HCT116 (cell line): ENCODE results near the gene PANK4. TPM values are rescaled to one million over a fixed set of nuclear protein-coding genes. Genes with fewer than 3 reads are reported as not detected.

Experiments
- ATAC-seq: fragments of 200-7000 bp; cut with Tn5 transposase; 2 replicates; pipeline ENCODE4 v1.9.1; 2020; ENCODE audit warnings: mild to moderate bottlenecking, moderate library complexity
- BruUV-seq: library from RNA; stranded (reverse); fragments of 400-500 nt; replicated peaks from 2 replicates; lab custom pipeline; 2021; lab: Mats Ljungman, UMichigan
- CTCF ChIA-PET: fragments of 300-600 bp; sonication (Branson Sonifier 250); formaldehyde crosslinking; loops from one replicate; lab custom pipeline; 2021; ENCODE audit warnings: antibody characterized with exemption; lab: Charles Lee
- POLR2A ChIA-PET: fragments of 300-600, 350-600 bp; sonication (Branson Sonifier 250); formaldehyde crosslinking; loops from one replicate; lab custom pipeline; 2021; ENCODE audit warnings: antibody characterized with exemption; lab: Charles Lee
- RAD21 ChIA-PET, 2 experiments: fragments of 300-600 bp; sonication (Branson Sonifier 250); formaldehyde crosslinking; loops; one replicate each; lab custom pipeline; 2023; ENCODE audit warnings: low total read pairs in 2 of 2; ENCODE audit not compliant: uncharacterized antibody in 2 of 2, unreplicated experiment in 2 of 2, low non-redundant PET in 1 of 2; lab: Charles Lee
- DNase-seq: peaks from one replicate; pipeline ENCODE4 v3.0.0-alpha.2; 2010; ENCODE audit warnings: low read depth, low spot score
- H2AFZ ChIP-seq: fragments of 200-600 bp; shearing (Covaris generic), sonication (generic); 2 replicates; pipeline ENCODE4 v1.6.1; 2017; ENCODE audit warnings: low read depth, mixed run types, mixed read lengths, antibody characterized with exemption, low read length; ENCODE audit not compliant: poor library complexity, severe bottlenecking
- H3K27ac ChIP-seq: 2 replicates; pipeline ENCODE4 v1.5.1; 2012; ENCODE audit warnings: low read depth, low read length
- H3K27me3 ChIP-seq: fragments of 200-600 bp; sonication (generic); 2 replicates; pipeline ENCODE4 v1.6.1; 2016; ENCODE audit warnings: mixed run types, low read length, mixed read lengths; ENCODE audit not compliant: insufficient read depth
- H3K36me3 ChIP-seq, 2 experiments: fragments of 200-500 bp in 1 of 2; fragments of 200-600 bp in 1 of 2; sonication (Bioruptor generic) in 1 of 2; sonication (generic) in 1 of 2; 2 replicates each; pipeline versions ENCODE4 v1.5.1 to v1.6.1; 2014 to 2016; ENCODE audit warnings: low read length in 2 of 2, inconsistent platforms in 1 of 2, mixed read lengths in 1 of 2, mixed run types in 1 of 2; ENCODE audit not compliant: insufficient read depth in 2 of 2, control insufficient read depth in 1 of 2
- H3K4me1 ChIP-seq, 2 experiments: fragments of 200-600 bp in 1 of 2; sonication (generic) in 1 of 2; 2 replicates each; pipeline versions ENCODE4 v1.5.1 to v1.6.1; 2012 to 2017; ENCODE audit warnings: low read length in 2 of 2, inconsistent platforms in 1 of 2, mild to moderate bottlenecking in 1 of 2, mixed read lengths in 1 of 2, mixed run types in 1 of 2, moderate library complexity in 1 of 2; ENCODE audit not compliant: insufficient read depth in 2 of 2, control insufficient read depth in 1 of 2
- H3K4me2 ChIP-seq: fragments of 200-600 bp; sonication (generic); 2 replicates; pipeline ENCODE4 v1.6.1; 2017; ENCODE audit warnings: mixed run types, low read length, mixed read lengths
- H3K4me3 ChIP-seq, 2 experiments: fragments of 200-600 bp in 1 of 2; sonication (generic) in 1 of 2; replicated peaks in 1 of 2; 2 replicates each; pipeline ENCODE4 v1.5.1; 2011 to 2016; ENCODE audit warnings: low read length in 2 of 2, control low read depth in 1 of 2, low read depth in 1 of 2, mild to moderate bottlenecking in 1 of 2, mixed read lengths in 1 of 2, mixed run types in 1 of 2
- H3K79me2 ChIP-seq: fragments of 200-600 bp; sonication (generic); 2 replicates; pipeline ENCODE4 v1.6.1; 2017; ENCODE audit warnings: mild to moderate bottlenecking, mixed run types, low read length, moderate library complexity, mixed read lengths; ENCODE audit not compliant: insufficient read depth
- H3K9ac ChIP-seq: fragments of 200-600 bp; sonication (generic); 2 replicates; pipeline ENCODE4 v1.6.1; 2016; ENCODE audit warnings: low read length, mixed read lengths
- H3K9me2 ChIP-seq: fragments of 200-600 bp; sonication (generic), shearing (Covaris generic); 2 replicates; pipeline ENCODE4 v1.6.1; 2017; ENCODE audit warnings: mixed run types, mild to moderate bottlenecking, moderate library complexity; ENCODE audit not compliant: insufficient read depth
- H3K9me3 ChIP-seq, 2 experiments: fragments of 200-500 bp in 1 of 2; fragments of 200-600 bp in 1 of 2; sonication (Bioruptor generic) in 1 of 2; sonication (generic) in 1 of 2; 2 replicates each; pipeline ENCODE4 v1.6.1; 2014 to 2017; ENCODE audit warnings: low read length in 2 of 2, mixed read lengths in 2 of 2, inconsistent platforms in 1 of 2, low read depth in 1 of 2, mild to moderate bottlenecking in 1 of 2, mixed run types in 1 of 2, moderate library complexity in 1 of 2; ENCODE audit not compliant: control insufficient read depth in 1 of 2, insufficient read depth in 1 of 2
- H4K20me1 ChIP-seq: fragments of 200-600 bp; sonication (generic), shearing (Covaris generic); 2 replicates; pipeline ENCODE4 v1.6.1; 2017; ENCODE audit warnings: mixed run types, mild to moderate bottlenecking, moderate library complexity; ENCODE audit not compliant: insufficient read depth
- ATF3 ChIP-seq: IDR thresholded peaks from 2 replicates; pipeline ENCODE4 v1.6.1; 2012
- EGR1 ChIP-seq: IDR thresholded peaks from 2 replicates; pipeline ENCODE4 v1.6.1; 2012; ENCODE audit warnings: low read depth
- ELF1 ChIP-seq: IDR thresholded peaks from 2 replicates; pipeline ENCODE4 v1.6.1; 2012; ENCODE audit warnings: low read depth, borderline replicate concordance
- EZH2 ChIP-seq: fragments of 200-600 bp; sonication (generic); IDR thresholded peaks from 2 replicates; pipeline ENCODE4 v1.6.1; 2017; ENCODE audit warnings: antibody characterized with exemption, mixed run types
- EZH2phosphoT487 ChIP-seq: fragments of 200-600 bp; IDR thresholded peaks from 2 replicates; pipeline ENCODE4 v1.6.1; 2018; ENCODE audit warnings: antibody characterized with exemption, borderline replicate concordance
- FOSL1 ChIP-seq: IDR thresholded peaks from 2 replicates; pipeline ENCODE4 v1.6.1; 2012; ENCODE audit warnings: low read depth
- JUND ChIP-seq: IDR thresholded peaks from 2 replicates; pipeline ENCODE4 v1.6.1; 2012
- POLR2AphosphoS5 ChIP-seq: IDR thresholded peaks from 2 replicates; pipeline ENCODE4 v1.6.1; 2011; ENCODE audit warnings: mild to moderate bottlenecking, low read depth, low read length, moderate library complexity
- RAD21 ChIP-seq: IDR thresholded peaks from 2 replicates; pipeline ENCODE4 v1.6.1; 2012; ENCODE audit warnings: low read depth, mild to moderate bottlenecking
- REST ChIP-seq: IDR thresholded peaks from 2 replicates; pipeline ENCODE4 v1.6.1; 2012; ENCODE audit warnings: low read depth
- SRF ChIP-seq: IDR thresholded peaks from 2 replicates; pipeline ENCODE4 v1.6.1; 2012; ENCODE audit warnings: low read depth
- TCF7L2 ChIP-seq: IDR thresholded peaks from 2 replicates; pipeline ENCODE4 v1.7.0; 2011; ENCODE audit warnings: borderline replicate concordance, inconsistent platforms; ENCODE audit not compliant: insufficient read depth, insufficient read length; ENCODE audit errors: extremely low read depth
- ZFX ChIP-seq: fragments of 450-650 bp; IDR thresholded peaks from 2 replicates; pipeline ENCODE4 v1.6.1; 2017
- ZNF274 ChIP-seq: fragments of 200-500 bp; sonication (Bioruptor generic); IDR thresholded peaks from 2 replicates; pipeline ENCODE4 v1.6.1; 2014; ENCODE audit warnings: mild to moderate bottlenecking, low read depth, low read length, inconsistent platforms
- intact Hi-C: fragments of 100-400 bp; cut with micrococcal nuclease; formaldehyde crosslinking; loops from 2 replicates; pipeline ENCODE4 v1.10.0; 2022
- total RNA-seq: library from RNA; stranded (reverse); gene quantifications from one replicate; pipeline ENCODE4 v1.2.1, GENCODE V29; 2021; ENCODE audit not compliant: unreplicated experiment
- TF ChIP-seq, protein P1 (sequence below): IDR thresholded peaks from 2 replicates; pipeline ENCODE4 v1.6.1; 2011; ENCODE audit warnings: mild to moderate bottlenecking, low read length, moderate library complexity; ENCODE audit not compliant: insufficient replicate concordance; ENCODE audit errors: extremely low read depth

The PANK4 gene
- total RNA-seq, 1 experiment from 2014 or later = 38.5 TPM

DNA sequence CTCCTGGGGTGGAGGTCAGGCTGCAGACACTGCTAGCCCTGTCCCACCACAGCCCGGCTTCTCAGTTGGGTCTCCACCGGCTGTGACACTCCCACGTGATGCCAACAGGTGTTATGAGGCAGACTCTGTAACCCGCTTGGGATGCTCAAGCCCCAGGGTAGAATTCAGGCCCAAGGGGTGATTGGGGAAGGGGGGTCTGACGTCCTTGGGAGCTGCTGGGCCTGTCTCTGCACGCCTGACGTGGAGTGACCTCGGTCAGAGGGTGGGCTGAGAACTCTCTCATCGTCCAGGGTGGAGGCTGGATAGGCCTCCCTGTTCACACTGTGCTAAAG lies 11.4 kb upstream of the PANK4 start:
- no peak overlapping the region for H3K4me3 ChIP-seq
- no peaks in the 10 kb centered on the region for H3K27me3 ChIP-seq
- no peaks in the 10 kb centered on the region for H3K36me3 ChIP-seq
- H3K9me2 ChIP-seq = no peaks in the 10 kb centered on the region
- no peak overlapping the region for H2AFZ ChIP-seq
- H3K4me1 ChIP-seq = peaks cover 12 to 38% of the 10 kb centered on the region in 2 experiments; a peak in 3 of 4 replicates
- no peaks in the 10 kb centered on the region for H3K9me3 ChIP-seq
- intact Hi-C loops = no loop called here
- ATAC-seq = no peak
- H3K79me2 ChIP-seq = no peaks in the 10 kb centered on the region
- DNase-seq = no peak
- CTCF ChIA-PET = no interaction called here
- no peak overlapping the region for H3K4me2 ChIP-seq
- no peak overlapping the region; the same call in 1 of the 2 replicates for H3K27ac ChIP-seq
- no peaks in the 10 kb centered on the region for H4K20me1 ChIP-seq
- POLR2A ChIA-PET = no interaction called here
- no peak overlapping the region for H3K9ac ChIP-seq
- no TSS peak for BruUV-seq
- RAD21 ChIA-PET = no interaction called here
- no peak for TF ChIP-seq POLR2AphosphoS5
- no peak for TF ChIP-seq RAD21
- no peak for TF ChIP-seq ZFX
- no peak for TF ChIP-seq FOSL1
- no peak for TF ChIP-seq EZH2
- no peak for TF ChIP-seq JUND
- TF ChIP-seq EZH2phosphoT487 = no peak
- TF ChIP-seq ZNF274 = no peak
- TF ChIP-seq ATF3 = no peak
- TF ChIP-seq, protein P1, sequence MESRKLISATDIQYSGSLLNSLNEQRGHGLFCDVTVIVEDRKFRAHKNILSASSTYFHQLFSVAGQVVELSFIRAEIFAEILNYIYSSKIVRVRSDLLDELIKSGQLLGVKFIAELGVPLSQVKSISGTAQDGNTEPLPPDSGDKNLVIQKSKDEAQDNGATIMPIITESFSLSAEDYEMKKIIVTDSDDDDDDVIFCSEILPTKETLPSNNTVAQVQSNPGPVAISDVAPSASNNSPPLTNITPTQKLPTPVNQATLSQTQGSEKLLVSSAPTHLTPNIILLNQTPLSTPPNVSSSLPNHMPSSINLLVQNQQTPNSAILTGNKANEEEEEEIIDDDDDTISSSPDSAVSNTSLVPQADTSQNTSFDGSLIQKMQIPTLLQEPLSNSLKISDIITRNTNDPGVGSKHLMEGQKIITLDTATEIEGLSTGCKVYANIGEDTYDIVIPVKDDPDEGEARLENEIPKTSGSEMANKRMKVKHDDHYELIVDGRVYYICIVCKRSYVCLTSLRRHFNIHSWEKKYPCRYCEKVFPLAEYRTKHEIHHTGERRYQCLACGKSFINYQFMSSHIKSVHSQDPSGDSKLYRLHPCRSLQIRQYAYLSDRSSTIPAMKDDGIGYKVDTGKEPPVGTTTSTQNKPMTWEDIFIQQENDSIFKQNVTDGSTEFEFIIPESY = no peak
- no peak for TF ChIP-seq EGR1
- TF ChIP-seq TCF7L2 = no peak
- TF ChIP-seq SRF = no peak
- TF ChIP-seq REST = no peak
- no peak for TF ChIP-seq ELF1
